Gastroesophageal sphincter (tissue), 3 donors: ENCODE measurements around the gene WDR88.

ENCODE experiments used
- POLR2A ChIP-seq, 2 donors: fragments of 450-650 bp; IDR thresholded peaks; one replicate each; pipeline ENCODE4 v1.6.1; 2017; ENCODE audit warnings: antibody characterized with exemption in 2 of 2, mild to moderate bottlenecking in 2 of 2, moderate library complexity in 1 of 2
- TF ChIP-seq, protein P1 (sequence below), 4 experiments: fragments of 200-600 bp in 2 of 4; fragments of 450-650 bp in 2 of 4; sonication (generic) in 1 of 4; IDR thresholded peaks; one replicate each; pipeline ENCODE4 v1.5.1; 2017 to 2019; ENCODE audit warnings: antibody characterized with exemption in 4 of 4, mild to moderate bottlenecking in 2 of 4, moderate library complexity in 2 of 4

- TF ChIP-seq, protein P1, sequence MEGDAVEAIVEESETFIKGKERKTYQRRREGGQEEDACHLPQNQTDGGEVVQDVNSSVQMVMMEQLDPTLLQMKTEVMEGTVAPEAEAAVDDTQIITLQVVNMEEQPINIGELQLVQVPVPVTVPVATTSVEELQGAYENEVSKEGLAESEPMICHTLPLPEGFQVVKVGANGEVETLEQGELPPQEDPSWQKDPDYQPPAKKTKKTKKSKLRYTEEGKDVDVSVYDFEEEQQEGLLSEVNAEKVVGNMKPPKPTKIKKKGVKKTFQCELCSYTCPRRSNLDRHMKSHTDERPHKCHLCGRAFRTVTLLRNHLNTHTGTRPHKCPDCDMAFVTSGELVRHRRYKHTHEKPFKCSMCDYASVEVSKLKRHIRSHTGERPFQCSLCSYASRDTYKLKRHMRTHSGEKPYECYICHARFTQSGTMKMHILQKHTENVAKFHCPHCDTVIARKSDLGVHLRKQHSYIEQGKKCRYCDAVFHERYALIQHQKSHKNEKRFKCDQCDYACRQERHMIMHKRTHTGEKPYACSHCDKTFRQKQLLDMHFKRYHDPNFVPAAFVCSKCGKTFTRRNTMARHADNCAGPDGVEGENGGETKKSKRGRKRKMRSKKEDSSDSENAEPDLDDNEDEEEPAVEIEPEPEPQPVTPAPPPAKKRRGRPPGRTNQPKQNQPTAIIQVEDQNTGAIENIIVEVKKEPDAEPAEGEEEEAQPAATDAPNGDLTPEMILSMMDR (IDR thresholded peaks at IDR 0.05) = no peak
- TF ChIP-seq POLR2A (IDR thresholded peaks at IDR 0.05) = no peak
These were observed 77.3 kb downstream of the WDR88 start for GRCh38 chr19:33208904-33209849.
